ENCODE data around the gene ETS1. TPM values are rescaled to one million over a fixed set of nuclear protein-coding genes. Genes with fewer than 3 reads are reported as not detected.

The ETS1 gene
- total and polyA plus RNA-seq, 2 experiments from 2014 or later: 6.7 to 21.8 TPM

DNA sequence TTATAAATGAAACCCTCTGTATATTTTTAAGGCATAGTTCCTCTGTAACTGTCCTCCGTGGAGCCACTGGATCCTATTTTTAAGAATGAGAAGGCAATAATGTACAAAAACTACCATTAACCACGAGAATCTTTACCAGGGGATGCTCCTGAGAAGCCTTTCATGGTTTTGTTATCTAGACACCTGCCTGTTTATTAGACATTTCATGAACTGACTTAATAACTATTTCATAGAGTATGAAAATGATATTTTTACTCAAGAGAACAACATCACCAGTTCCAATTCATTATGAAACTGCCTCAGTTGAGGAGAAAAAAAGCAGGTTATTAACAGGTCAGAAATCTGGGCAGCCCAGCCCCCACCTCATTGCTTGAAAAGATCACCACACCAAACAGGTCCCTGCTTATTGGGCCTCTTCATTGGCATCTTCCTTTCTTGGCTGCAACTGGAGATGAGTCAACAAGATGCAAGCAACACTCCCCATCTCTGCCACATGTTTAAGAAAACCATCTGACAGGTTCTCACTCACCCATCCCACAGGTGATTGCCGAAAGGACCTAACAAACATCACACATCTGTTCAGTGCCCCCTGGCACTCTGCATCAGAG, 27.8 kb downstream of the ETS1 start:
- WGBS (ENCODE audit: low lambda C conversion rate, missing lambda C conversion rate): 86% methylated on average over 3 of the region's 3 CpGs

DNA sequence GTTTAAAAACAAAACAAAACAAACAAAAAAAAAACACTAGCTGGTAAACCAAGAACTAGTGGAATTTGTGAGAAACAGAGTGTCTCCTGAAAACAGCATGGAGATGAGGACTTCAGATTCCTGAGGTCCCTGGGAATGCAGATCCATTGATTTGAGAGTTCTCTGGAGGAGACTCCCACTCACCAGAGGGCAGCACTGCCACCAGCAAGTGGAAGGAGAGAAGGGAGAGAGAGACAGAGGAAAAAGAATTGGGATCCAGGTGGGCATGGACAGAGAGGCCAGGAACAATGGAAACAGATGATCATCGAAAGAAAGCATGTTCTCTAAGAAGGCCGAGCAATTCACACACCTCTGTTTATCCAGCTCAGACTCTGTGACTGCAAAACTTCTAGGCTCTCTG, 31.8 kb downstream of the ETS1 start:
- H3K79me2 ChIP-seq: no peaks in the 10 kb centered on the region
- no peaks in the 10 kb centered on the region for H3K27me3 ChIP-seq
- H3K27ac ChIP-seq: no peak overlapping the region
- no peak overlapping the region for H3K4me3 ChIP-seq
- TF ChIP-seq EZH2phosphoT487 (IDR thresholded peaks at IDR 0.05; ENCODE audit: low read depth, severe bottlenecking, unreplicated experiment) (no peak), EZH2 (IDR thresholded peaks at IDR 0.05; ENCODE audit: borderline replicate concordance) (no peak)
- TF ChIP-seq, protein P1, sequence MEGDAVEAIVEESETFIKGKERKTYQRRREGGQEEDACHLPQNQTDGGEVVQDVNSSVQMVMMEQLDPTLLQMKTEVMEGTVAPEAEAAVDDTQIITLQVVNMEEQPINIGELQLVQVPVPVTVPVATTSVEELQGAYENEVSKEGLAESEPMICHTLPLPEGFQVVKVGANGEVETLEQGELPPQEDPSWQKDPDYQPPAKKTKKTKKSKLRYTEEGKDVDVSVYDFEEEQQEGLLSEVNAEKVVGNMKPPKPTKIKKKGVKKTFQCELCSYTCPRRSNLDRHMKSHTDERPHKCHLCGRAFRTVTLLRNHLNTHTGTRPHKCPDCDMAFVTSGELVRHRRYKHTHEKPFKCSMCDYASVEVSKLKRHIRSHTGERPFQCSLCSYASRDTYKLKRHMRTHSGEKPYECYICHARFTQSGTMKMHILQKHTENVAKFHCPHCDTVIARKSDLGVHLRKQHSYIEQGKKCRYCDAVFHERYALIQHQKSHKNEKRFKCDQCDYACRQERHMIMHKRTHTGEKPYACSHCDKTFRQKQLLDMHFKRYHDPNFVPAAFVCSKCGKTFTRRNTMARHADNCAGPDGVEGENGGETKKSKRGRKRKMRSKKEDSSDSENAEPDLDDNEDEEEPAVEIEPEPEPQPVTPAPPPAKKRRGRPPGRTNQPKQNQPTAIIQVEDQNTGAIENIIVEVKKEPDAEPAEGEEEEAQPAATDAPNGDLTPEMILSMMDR (IDR thresholded peaks at IDR 0.05; ENCODE audit: poor library complexity): peak; percentile 28
- H3K4me2 ChIP-seq: no peak overlapping the region
- no peaks in the 10 kb centered on the region for H3K9me3 ChIP-seq (ENCODE audit: low read depth)
- DNase-seq (ENCODE audit: low spot score): no peak
- no peaks in the 10 kb centered on the region for H4K20me1 ChIP-seq (ENCODE audit: insufficient read depth, poor library complexity, severe bottlenecking)
- no peak overlapping the region for H2AFZ ChIP-seq
- no peaks in the 10 kb centered on the region for H3K36me3 ChIP-seq (replicated peaks; ENCODE audit: insufficient read depth, low read depth)
- H3K4me1 ChIP-seq (ENCODE audit: insufficient read depth): no peaks in the 10 kb centered on the region
- 95% methylated on average over 2 of the region's 2 CpGs for WGBS (ENCODE audit: low lambda C conversion rate, missing lambda C conversion rate)
- H3K9me2 ChIP-seq (replicated peaks; ENCODE audit: insufficient read depth): no peaks in the 10 kb centered on the region

More for the DNA sequence above, 27.8 kb downstream of the ETS1 start:
- no peaks in the 10 kb centered on the region for H4K20me1 ChIP-seq (ENCODE audit: insufficient read depth, poor library complexity, severe bottlenecking)
- no peak overlapping the region for H3K4me3 ChIP-seq
- no peak overlapping the region for H2AFZ ChIP-seq
- H3K9me2 ChIP-seq (replicated peaks; ENCODE audit: insufficient read depth): no peaks in the 10 kb centered on the region
- H3K79me2 ChIP-seq: no peaks in the 10 kb centered on the region
- H3K27ac ChIP-seq: no peak overlapping the region
- no peaks in the 10 kb centered on the region for H3K4me1 ChIP-seq (ENCODE audit: insufficient read depth)
- no peaks in the 10 kb centered on the region for H3K36me3 ChIP-seq (replicated peaks; ENCODE audit: insufficient read depth, low read depth)
- no peak overlapping the region for H3K4me2 ChIP-seq
- no peaks in the 10 kb centered on the region for H3K9me3 ChIP-seq (ENCODE audit: low read depth)
- TF ChIP-seq, protein P1 (IDR thresholded peaks at IDR 0.05; ENCODE audit: poor library complexity): no peak
- TF ChIP-seq EZH2phosphoT487 (IDR thresholded peaks at IDR 0.05; ENCODE audit: low read depth, severe bottlenecking, unreplicated experiment) (no peak), EZH2 (IDR thresholded peaks at IDR 0.05; ENCODE audit: borderline replicate concordance) (no peak)
- no peak for DNase-seq (ENCODE audit: low spot score)
- H3K27me3 ChIP-seq: no peaks in the 10 kb centered on the region

DNA sequence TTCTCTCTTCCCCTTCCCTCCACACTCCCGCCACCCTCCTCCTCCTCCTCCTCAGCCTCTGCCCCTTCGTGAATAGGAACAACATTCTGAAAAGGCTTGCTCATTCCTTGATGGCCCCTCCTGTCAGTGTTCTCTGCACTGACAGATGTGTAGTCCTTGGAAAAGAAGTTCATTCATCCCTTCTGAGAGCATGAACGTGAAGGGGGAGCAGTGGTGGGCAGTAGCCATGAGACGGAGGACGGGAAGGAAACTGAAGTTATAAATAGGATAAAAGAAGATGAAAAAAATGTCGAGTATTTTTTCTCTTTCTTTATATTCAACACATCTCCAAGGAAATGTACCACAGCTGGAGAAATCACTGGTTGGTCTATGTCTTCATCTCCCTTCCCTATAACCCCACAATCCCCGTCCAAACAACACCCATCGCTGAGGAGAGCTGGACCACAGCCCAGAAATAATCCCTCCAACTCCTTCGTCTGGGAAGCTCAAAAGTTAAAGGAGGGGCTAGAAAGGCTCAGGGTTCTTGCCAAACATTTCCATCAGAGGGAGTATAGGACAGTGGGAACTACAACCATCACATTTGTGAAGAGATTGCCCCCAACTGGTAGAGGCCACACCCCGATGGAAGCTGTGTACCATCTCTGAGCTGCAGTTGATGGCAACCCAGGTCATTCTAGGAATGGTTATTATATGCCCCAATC, 33.5 kb downstream of the ETS1 start:
- H3K4me3 ChIP-seq: no peak overlapping the region
- no peaks in the 10 kb centered on the region for H3K79me2 ChIP-seq
- H4K20me1 ChIP-seq (ENCODE audit: insufficient read depth, poor library complexity, severe bottlenecking): no peaks in the 10 kb centered on the region
- 50% methylated on average over 10 of the region's 10 CpGs for WGBS (ENCODE audit: low lambda C conversion rate, missing lambda C conversion rate)
- peak overlapping the region; percentile 41 for H3K27ac ChIP-seq
- peaks cover 3% of the 10 kb centered on the region for H3K4me1 ChIP-seq (ENCODE audit: insufficient read depth)
- H3K4me2 ChIP-seq: peak overlapping the region; percentile 41
- peak; percentile 69 for DNase-seq (ENCODE audit: low spot score)
- TF ChIP-seq EZH2 (IDR thresholded peaks at IDR 0.05; ENCODE audit: borderline replicate concordance): no peak
- TF ChIP-seq, protein P1 (IDR thresholded peaks at IDR 0.05; ENCODE audit: poor library complexity): peak; percentile 27
- no peaks in the 10 kb centered on the region for H3K36me3 ChIP-seq (replicated peaks; ENCODE audit: insufficient read depth, low read depth)
- no peaks in the 10 kb centered on the region for H3K9me2 ChIP-seq (replicated peaks; ENCODE audit: insufficient read depth)
- no peaks in the 10 kb centered on the region for H3K27me3 ChIP-seq
- H2AFZ ChIP-seq: no peak overlapping the region
- H3K9me3 ChIP-seq (ENCODE audit: low read depth): no peaks in the 10 kb centered on the region
